LNCaP clone FGC (cell line): ENCODE measurements around the gene TEAD1.

Experiments
- DNase-seq: peaks from one replicate; pipeline ENCODE4 v3.0.0-alpha.2; 2011; ENCODE audit warnings: low read depth
- H3K4me3 ChIP-seq: 2 replicates; pipeline ENCODE4 v1.5.1; 2011; ENCODE audit warnings: mild to moderate bottlenecking, low read depth, low read length, control low read depth
- CTCF ChIP-seq: IDR thresholded peaks from 2 replicates; pipeline ENCODE4 v1.5.1; 2012; ENCODE audit warnings: mild to moderate bottlenecking; ENCODE audit not compliant: control insufficient read depth, insufficient read depth; ENCODE audit errors: extremely low read depth

The TEAD1 gene

GRCh38 chr11:12771875-12772274 lies 97.7 kb downstream of the TEAD1 start:
- no peak overlapping the region for H3K4me3 ChIP-seq
- no peak for TF ChIP-seq CTCF
- DNase-seq: no peak

- TF ChIP-seq CTCF: no peak
- DNase-seq: no peak
- no peak overlapping the region for H3K4me3 ChIP-seq
These were observed 98.1 kb downstream of the TEAD1 start for GRCh38 chr11:12772324-12772723.

GRCh38 chr11:12773591-12773990 lies 99.4 kb downstream of the TEAD1 start:
- DNase-seq: no peak
- no peak overlapping the region for H3K4me3 ChIP-seq
- TF ChIP-seq CTCF: no peak

GRCh38 chr11:12775955-12776354 lies 101.7 kb downstream of the TEAD1 start:
- no peak overlapping the region for H3K4me3 ChIP-seq
- no peak for DNase-seq

GRCh38 chr11:12777208-12777874 lies 103.1 kb downstream of the TEAD1 start:
- DNase-seq: peak; percentile 80
- H3K4me3 ChIP-seq: no peak overlapping the region
- no peak for TF ChIP-seq CTCF

More at GRCh38 chr11:12775955-12776354, 101.7 kb downstream of the TEAD1 start:
- TF ChIP-seq CTCF: no peak

- no peak overlapping the region for H3K4me3 ChIP-seq
- no peak for DNase-seq
- no peak for TF ChIP-seq CTCF
These were observed 104.2 kb downstream of the TEAD1 start for GRCh38 chr11:12778240-12778905.
